SIG-M5 (cell line): ENCODE measurements around the gene MRPL53.

Experiments
- DNase-seq: peaks from one replicate; lab custom pipeline; 2025; lab: John Stamatoyannopoulos, UW

The MRPL53 gene

DNA sequence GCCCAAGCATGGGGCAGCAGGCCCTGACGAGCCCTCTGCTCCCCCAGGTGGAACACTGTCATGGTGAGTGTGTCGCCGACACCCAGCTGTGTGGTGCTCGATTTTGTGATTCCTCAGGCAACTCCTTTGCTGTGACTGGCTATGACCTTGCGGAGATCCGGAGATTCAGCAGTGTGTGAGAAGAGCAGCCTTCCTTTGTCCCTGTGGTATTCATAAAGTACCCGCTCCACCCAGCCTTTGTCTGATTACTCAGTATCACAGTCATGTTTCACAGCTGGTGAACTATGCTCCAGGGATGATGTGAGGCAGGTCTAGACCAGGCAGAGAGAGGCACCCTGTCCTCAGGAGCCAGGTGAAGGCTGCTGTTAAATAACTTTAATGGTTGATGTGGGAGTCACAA is 47.0 kb downstream of the MRPL53 start:
- DNase-seq = no peak

DNA sequence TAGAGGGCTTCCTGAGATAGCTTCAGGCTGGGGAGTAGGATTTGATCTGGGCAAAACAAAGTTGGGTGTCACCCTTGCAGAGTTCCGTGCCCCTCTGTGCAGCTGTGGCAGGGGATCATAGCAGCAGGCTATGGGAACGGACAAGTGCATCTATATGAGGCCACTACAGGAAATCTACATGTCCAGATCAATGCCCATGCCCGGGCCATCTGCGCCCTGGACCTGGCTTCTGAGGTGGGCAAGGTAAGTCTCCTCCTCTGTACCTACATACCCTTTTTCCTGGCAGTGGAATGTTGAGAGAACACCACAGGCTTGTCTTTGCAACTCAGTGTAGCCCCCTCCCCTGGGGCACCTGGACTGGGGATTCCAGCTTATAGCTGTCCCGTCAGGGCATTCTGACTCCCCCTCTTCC is 47.5 kb downstream of the MRPL53 start:
- no peak for DNase-seq

DNA sequence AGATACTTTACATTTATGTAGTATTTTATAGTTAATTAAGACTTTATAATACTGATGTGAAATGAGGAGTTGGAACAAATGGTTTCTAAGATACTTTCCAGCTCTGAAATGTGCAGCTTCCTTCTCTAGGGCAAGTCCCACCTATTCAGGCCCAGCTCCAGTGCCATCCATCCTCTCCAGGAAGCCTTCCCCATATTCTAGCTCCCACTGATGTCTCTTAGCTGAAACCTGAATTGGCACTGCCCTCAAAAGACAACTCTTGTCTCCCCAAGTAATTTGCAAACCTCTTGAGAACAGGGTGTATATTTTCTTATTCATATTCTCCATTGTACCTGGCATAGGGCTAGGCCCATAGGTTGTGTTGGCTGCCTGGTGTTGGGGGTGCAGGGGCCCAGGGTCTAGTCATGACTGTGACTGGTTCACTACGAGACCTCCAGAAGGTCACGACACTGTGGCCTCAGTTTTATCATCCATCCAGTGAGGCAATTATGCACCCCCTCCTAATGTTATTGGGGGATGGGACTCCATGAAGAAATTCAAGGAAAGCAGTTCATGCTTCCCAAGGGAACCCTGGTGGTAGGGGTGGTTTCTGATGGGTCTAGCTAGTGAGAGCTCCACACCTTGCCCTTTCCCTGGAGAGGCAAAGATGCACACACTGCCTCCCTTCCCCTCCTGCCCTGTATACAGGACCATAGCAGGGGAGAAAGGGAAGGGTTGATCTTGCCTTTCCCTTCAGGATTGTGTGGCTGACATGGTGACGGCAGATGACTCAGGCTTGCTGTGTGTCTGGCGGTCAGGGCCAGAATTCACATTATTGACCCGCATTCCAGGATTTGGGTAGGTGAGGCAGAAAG is 48.1 kb downstream of the MRPL53 start:
- DNase-seq = no peak

DNA sequence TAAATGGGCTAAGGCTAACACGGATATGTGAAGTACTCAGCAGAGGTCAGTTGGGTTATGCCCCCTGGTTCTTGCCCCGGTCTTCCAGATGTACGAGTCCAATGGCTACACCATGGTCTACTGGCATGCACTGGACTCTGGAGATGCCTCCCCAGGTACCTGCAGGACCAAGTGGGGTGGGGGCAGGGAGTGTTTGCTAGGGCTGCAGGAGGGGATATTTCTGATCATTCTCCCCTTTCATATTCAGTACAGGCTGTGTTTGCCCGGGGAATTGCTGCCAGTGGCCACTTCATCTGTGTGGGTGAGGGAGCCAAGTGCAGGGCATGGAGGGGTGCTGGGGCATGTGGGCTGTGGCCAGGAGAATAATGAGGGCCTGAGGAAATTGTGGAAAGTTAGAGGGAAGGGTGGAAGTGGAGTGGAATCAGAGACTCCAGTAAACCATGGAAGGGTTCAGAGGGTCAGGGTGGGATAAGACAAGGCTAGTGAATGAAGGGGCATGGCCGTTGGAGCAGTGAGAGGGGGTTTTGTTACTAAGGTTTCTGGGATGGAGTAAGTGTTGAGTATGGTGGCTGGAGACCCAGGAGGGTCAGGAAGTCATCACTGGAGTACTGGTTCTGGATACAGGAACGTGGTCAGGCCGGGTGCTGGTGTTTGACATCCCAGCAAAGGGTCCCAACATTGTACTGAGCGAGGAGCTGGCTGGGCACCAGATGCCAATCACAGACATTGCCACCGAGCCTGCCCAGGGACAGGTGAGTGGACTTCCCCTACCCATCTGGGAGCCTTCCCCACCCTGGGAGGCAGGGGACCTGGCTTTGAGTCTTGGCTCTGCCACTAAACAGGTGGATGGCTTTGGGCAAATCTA is 49.0 kb downstream of the MRPL53 start:
- DNase-seq = no peak
